HepG2 (cell line): Measurements from ENCODE around the gene ACTN3. TPM values are rescaled to one million over a fixed set of nuclear protein-coding genes. Genes with fewer than 3 reads are reported as not detected.

Source experiments
- ATAC-seq: fragments of 200-7000 bp; cut with Tn5 transposase; 3 replicates; pipeline ENCODE4 v1.9.1; 2020; ENCODE audit warnings: mild to moderate bottlenecking, moderate library complexity
- BruUV-seq: library from RNA; stranded (reverse); fragments of 400-500 nt; replicated peaks from 2 replicates; lab custom pipeline; 2021; lab: Mats Ljungman, UMichigan
- CTCF ChIA-PET: fragments of 300-600 bp; formaldehyde crosslinking; extraction: SDS; loops from one replicate; lab custom pipeline; 2021; ENCODE audit warnings: low total read pairs, inconsistent platforms, low intra/inter-chr PET ratio; lab: Yijun Ruan, JAX
- POLR2A ChIA-PET: fragments of 350-600 bp; sonication (Branson Sonifier 250); formaldehyde crosslinking; loops from one replicate; lab custom pipeline; 2020; ENCODE audit warnings: antibody characterized with exemption, inconsistent platforms; lab: Yijun Ruan, JAX
- DNase-seq: peaks from one replicate; pipeline ENCODE4 v3.0.0-alpha.2; 2015; ENCODE audit warnings: low spot score
- FAIRE-seq: peaks from 3 replicates; lab custom pipeline; 2011; peaks lifted over from hg19 to GRCh38; lab: Jason Lieb, UNC
- H2AFZ ChIP-seq: one replicate; pipeline ENCODE4 v1.6.1; 2011; ENCODE audit warnings: low read length, inconsistent platforms
- H3K27ac ChIP-seq: fragments of 300-600 bp; 3 replicates; pipeline ENCODE4 v1.8.0; 2011; ENCODE audit warnings: mixed run types, mild to moderate bottlenecking, mixed read lengths, low read length, inconsistent platforms; ENCODE audit not compliant: insufficient read depth; ENCODE audit errors: extremely low read length
- H3K27me3 ChIP-seq, 2 experiments: fragments of 200-600 bp in 1 of 2; 2 replicates in 1 of 2; 3 replicates in 1 of 2; pipeline versions ENCODE4 v1.6.0 to v1.8.0; 2011; ENCODE audit warnings: low read length in 2 of 2, mild to moderate bottlenecking in 2 of 2, moderate library complexity in 2 of 2, inconsistent platforms in 1 of 2; ENCODE audit not compliant: insufficient read depth in 2 of 2, control insufficient read depth in 1 of 2
- H3K36me3 ChIP-seq, 2 experiments: fragments of 200-600 bp in 1 of 2; replicated peaks in 1 of 2; 2 replicates in 1 of 2; 3 replicates in 1 of 2; pipeline versions ENCODE4 v1.5.1 to v1.8.0; 2011; ENCODE audit warnings: low read length in 2 of 2, inconsistent platforms in 1 of 2; ENCODE audit not compliant: insufficient read depth in 2 of 2, control insufficient read depth in 1 of 2
- H3K4me1 ChIP-seq: 2 replicates; pipeline ENCODE4 v1.5.1; 2012; ENCODE audit warnings: low read length, inconsistent platforms; ENCODE audit not compliant: insufficient read depth
- H3K4me2 ChIP-seq: 2 replicates; pipeline ENCODE4 v1.6.0; 2011; ENCODE audit warnings: low read depth, low read length, inconsistent platforms
- H3K4me3 ChIP-seq, 3 experiments: fragments of 200-600 bp in 1 of 3; sonication (generic), shearing (Covaris generic) in 1 of 3; replicated peaks in 1 of 3; 2 replicates each; pipeline ENCODE4 v1.5.1; 2011 to 2016; ENCODE audit warnings: low read length in 3 of 3, inconsistent platforms in 2 of 3, low read depth in 2 of 3, mild to moderate bottlenecking in 2 of 3, control low read depth in 1 of 3, mixed read lengths in 1 of 3; ENCODE audit not compliant: insufficient read depth in 1 of 3
- H3K79me2 ChIP-seq: one replicate; pipeline ENCODE4 v1.6.1; 2011; ENCODE audit warnings: low read length, inconsistent platforms; ENCODE audit not compliant: insufficient read depth
- H3K9ac ChIP-seq: 2 replicates; pipeline ENCODE4 v1.6.0; 2011; ENCODE audit warnings: mild to moderate bottlenecking, low read depth, low read length, inconsistent platforms; ENCODE audit not compliant: insufficient read depth
- H3K9me3 ChIP-seq: 2 replicates; pipeline ENCODE4 v1.5.1; 2012; ENCODE audit warnings: mild to moderate bottlenecking, low read length
- H4K20me1 ChIP-seq: 2 replicates; pipeline ENCODE4 v1.6.0; 2011; ENCODE audit warnings: inconsistent platforms, mild to moderate bottlenecking, low read length, moderate library complexity; ENCODE audit not compliant: insufficient read depth
- HNRNPK ChIP-seq: fragments of 200-400 bp; formaldehyde crosslinking; IDR thresholded peaks from 2 replicates; pipeline ENCODE4 v1.6.1; 2018; ENCODE audit warnings: low read length, low read depth, moderate library complexity, mild to moderate bottlenecking; ENCODE audit not compliant: poor library complexity, severe bottlenecking
- NFAT5 ChIP-seq: sonication (generic); formaldehyde crosslinking; IDR thresholded peaks from 2 replicates; pipeline ENCODE4 v1.4.0; 2020; ENCODE audit warnings: missing genetic modification reagents
- TEAD2 ChIP-seq: sonication (generic); formaldehyde crosslinking; IDR thresholded peaks from 2 replicates; pipeline ENCODE4 v1.9.0; 2021; ENCODE audit warnings: missing genetic modification reagents
- ZFY ChIP-seq: sonication (generic); formaldehyde crosslinking; IDR thresholded peaks from 2 replicates; pipeline ENCODE4 v1.4.0; 2020; ENCODE audit warnings: missing genetic modification reagents
- ZNF280B ChIP-seq: sonication (generic); formaldehyde crosslinking; IDR thresholded peaks from 2 replicates; pipeline ENCODE4 v1.5.0; 2020; ENCODE audit warnings: missing genetic modification reagents, mild to moderate bottlenecking, borderline replicate concordance
- whole genome bisulfite sequencing: methylation state at CpG from one replicate; pipeline ENCODE4 v1.1.6; 2017; ENCODE audit warnings: low lambda C conversion rate; 5-methylcytosine and 5-hydroxymethylcytosine counted together
- in situ Hi-C: cut with HindIII; loops from 2 replicates; pipeline ENCODE4 v1.10.0; 2017; ENCODE audit warnings: low pct_unique_long_range_greater_than_20kb; ENCODE audit not compliant: extremely low pct_ligation_motif_present
- intact Hi-C: fragments of 100-400 bp; cut with micrococcal nuclease; formaldehyde crosslinking; loops from one replicate; pipeline ENCODE4 v1.10.0; 2022; ENCODE audit not compliant: unreplicated experiment
- polyA plus RNA-seq, 8 experiments: library from polyadenylated mRNA; depleted of rRNA in 3 of 8; stranded (reverse) in 7 of 8; unstranded in 1 of 8; fragments of >200 nt; fragmentation: Illumina TruSeq in 4 of 8; extraction: Trizol in 4 of 8; gene quantifications; 2 replicates each; pipeline versions ENCODE4 v1.2.1 to v1.2.3, GENCODE V29; 2011 to 2016; ENCODE audit warnings: low read depth in 4 of 8, missing spikeins in 1 of 8, mixed read lengths in 1 of 8; ENCODE audit not compliant: insufficient read depth in 1 of 8
- total RNA-seq, 5 experiments: library from RNA; depleted of rRNA; stranded (reverse); fragments of >200 nt; fragmentation: Illumina TruSeq; extraction: Trizol; gene quantifications; 2 replicates each; pipeline ENCODE4 v1.2.3, GENCODE V29; 2016; ENCODE audit warnings: low read depth in 1 of 5
- TF ChIP-seq, protein P1 (sequence below): sonication (generic); formaldehyde crosslinking; IDR thresholded peaks from 2 replicates; pipeline ENCODE4 v1.4.0; 2020; ENCODE audit warnings: missing genetic modification reagents, borderline replicate concordance
- TF ChIP-seq, protein P2 (sequence below): sonication (generic); formaldehyde crosslinking; IDR thresholded peaks from 2 replicates; pipeline ENCODE4 v1.5.1; 2020; ENCODE audit warnings: missing genetic modification reagents, mild to moderate bottlenecking, borderline replicate concordance

The ACTN3 gene
- total and polyA plus RNA-seq, 2 of the 13 experiments (the other 11 are each of a cell fraction or from before 2014, with no cell fraction given), result 0.04 to 0.09 TPM

DNA sequence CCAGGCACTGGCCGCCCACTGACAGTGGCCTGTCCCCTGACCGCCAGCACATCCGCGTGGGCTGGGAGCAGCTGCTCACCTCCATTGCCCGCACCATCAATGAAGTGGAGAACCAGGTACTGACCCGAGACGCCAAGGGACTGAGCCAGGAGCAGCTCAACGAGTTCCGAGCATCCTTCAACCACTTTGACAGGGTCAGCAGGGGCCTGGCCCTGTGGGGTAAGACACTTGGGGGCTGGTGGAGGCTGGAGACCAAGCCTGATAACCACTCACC is 15.2 kb downstream of the ACTN3 start:
- ChIA-PET CTCF (no interaction called here), POLR2A (interaction anchor here (1.4 to 1.5 kb wide), 2 partner anchors 55 to 116 kb away, joined by 3 to 4 read pairs; partner anchors contain the start of genes RBM14 and RBM4B)
- WGBS, result no CpG with 5 or more reads among the region's 9 CpGs
- in situ Hi-C loops (loop anchor here (25.0 kb wide), 1 partner anchor 275 kb away; the partner anchor contains the start of gene RCE1), intact Hi-C loops (no loop called here)
- Histone ChIP-seq H3K9me3 (no peaks in the 10 kb centered on the region), H3K9ac (no peak overlapping the region), H4K20me1 (no peaks in the 10 kb centered on the region), H3K36me3 (no peaks in the 10 kb centered on the region), H3K27ac (no peak overlapping the region), H3K4me3 (no peak overlapping the region), H2AFZ (no peak overlapping the region), H3K4me1 (no peaks in the 10 kb centered on the region), H3K79me2 (no peaks in the 10 kb centered on the region), H3K4me2 (no peak overlapping the region), H3K27me3 (peaks cover 0 to 66% of the 10 kb centered on the region in 2 experiments; a peak in 4 of 5 replicates)
- no TSS peak for BruUV-seq
- DNase-seq (no peak), ATAC-seq (no peak), FAIRE-seq (no peak)
- no peak for TF ChIP-seq ZNF280B (CRISPR knock-in tag)
- TF ChIP-seq HNRNPK, result no peak
- TF ChIP-seq TEAD2 (CRISPR knock-in tag), result no peak
- no peak for TF ChIP-seq NFAT5 (CRISPR knock-in tag)
- no peak for TF ChIP-seq ZFY (CRISPR knock-in tag)
- TF ChIP-seq, protein P1, sequence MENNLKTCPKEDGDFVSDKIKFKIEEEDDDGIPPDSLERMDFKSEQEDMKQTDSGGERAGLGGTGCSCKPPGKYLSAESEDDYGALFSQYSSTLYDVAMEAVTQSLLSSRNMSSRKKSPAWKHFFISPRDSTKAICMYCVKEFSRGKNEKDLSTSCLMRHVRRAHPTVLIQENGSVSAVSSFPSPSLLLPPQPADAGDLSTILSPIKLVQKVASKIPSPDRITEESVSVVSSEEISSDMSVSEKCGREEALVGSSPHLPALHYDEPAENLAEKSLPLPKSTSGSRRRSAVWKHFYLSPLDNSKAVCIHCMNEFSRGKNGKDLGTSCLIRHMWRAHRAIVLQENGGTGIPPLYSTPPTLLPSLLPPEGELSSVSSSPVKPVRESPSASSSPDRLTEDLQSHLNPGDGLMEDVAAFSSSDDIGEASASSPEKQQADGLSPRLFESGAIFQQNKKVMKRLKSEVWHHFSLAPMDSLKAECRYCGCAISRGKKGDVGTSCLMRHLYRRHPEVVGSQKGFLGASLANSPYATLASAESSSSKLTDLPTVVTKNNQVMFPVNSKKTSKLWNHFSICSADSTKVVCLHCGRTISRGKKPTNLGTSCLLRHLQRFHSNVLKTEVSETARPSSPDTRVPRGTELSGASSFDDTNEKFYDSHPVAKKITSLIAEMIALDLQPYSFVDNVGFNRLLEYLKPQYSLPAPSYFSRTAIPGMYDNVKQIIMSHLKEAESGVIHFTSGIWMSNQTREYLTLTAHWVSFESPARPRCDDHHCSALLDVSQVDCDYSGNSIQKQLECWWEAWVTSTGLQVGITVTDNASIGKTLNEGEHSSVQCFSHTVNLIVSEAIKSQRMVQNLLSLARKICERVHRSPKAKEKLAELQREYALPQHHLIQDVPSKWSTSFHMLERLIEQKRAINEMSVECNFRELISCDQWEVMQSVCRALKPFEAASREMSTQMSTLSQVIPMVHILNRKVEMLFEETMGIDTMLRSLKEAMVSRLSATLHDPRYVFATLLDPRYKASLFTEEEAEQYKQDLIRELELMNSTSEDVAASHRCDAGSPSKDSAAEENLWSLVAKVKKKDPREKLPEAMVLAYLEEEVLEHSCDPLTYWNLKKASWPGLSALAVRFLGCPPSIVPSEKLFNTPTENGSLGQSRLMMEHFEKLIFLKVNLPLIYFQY (CRISPR knock-in tag), result no peak
- TF ChIP-seq, protein P2, sequence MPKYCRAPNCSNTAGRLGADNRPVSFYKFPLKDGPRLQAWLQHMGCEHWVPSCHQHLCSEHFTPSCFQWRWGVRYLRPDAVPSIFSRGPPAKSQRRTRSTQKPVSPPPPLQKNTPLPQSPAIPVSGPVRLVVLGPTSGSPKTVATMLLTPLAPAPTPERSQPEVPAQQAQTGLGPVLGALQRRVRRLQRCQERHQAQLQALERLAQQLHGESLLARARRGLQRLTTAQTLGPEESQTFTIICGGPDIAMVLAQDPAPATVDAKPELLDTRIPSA, result no peak
